PFSK-1 (cell line): ENCODE results near the gene GLDN.

Experiments used
- REST ChIP-seq, 2 experiments: IDR thresholded peaks; 2 replicates each; pipeline versions ENCODE4 v1.6.1 to v1.8.0; 2011 to 2012; ENCODE audit warnings: low read depth in 2 of 2, low read length in 2 of 2, control low read depth in 1 of 2, inconsistent platforms in 1 of 2, mild to moderate bottlenecking in 1 of 2, moderate library complexity in 1 of 2; ENCODE audit not compliant: insufficient read depth in 1 of 2
- TAF1 ChIP-seq: IDR thresholded peaks from 2 replicates; pipeline ENCODE4 v1.6.1; 2012; ENCODE audit warnings: low read length, control low read depth, borderline replicate concordance; ENCODE audit not compliant: insufficient read depth

GRCh38 chr15:51328926-51329325 lies 12.5 kb upstream of the GLDN start:
- no peak for TF ChIP-seq REST (IDR thresholded peaks at IDR 0.05; ENCODE audit: insufficient read depth in 1 of 2, low read depth in 2 of 2, low read length in 2 of 2)
- no peak for TF ChIP-seq TAF1
